Caco-2 (cell line): Measurements from ENCODE around the gene DPF3. TPM values are rescaled to one million over a fixed set of nuclear protein-coding genes. Genes with fewer than 3 reads are reported as not detected.

Source experiments
- BruUV-seq: library from RNA; stranded (reverse); fragments of 400-500 nt; replicated peaks from 2 replicates; lab custom pipeline; 2021; lab: Mats Ljungman, UMichigan
- CTCF ChIA-PET: fragments of 300-600 bp; sonication (Branson Sonifier 250); formaldehyde crosslinking; loops from one replicate; lab custom pipeline; 2022; ENCODE audit warnings: antibody characterized with exemption; lab: Charles Lee
- POLR2A ChIA-PET: fragments of 300-600 bp; sonication (Branson Sonifier 250); formaldehyde crosslinking; loops from one replicate; lab custom pipeline; 2022; ENCODE audit warnings: antibody characterized with exemption; lab: Charles Lee
- DNase-seq, 2 experiments: peaks; one replicate each; pipeline versions ENCODE4 v3.0.0 to v3.0.0-alpha.2; 2020 to 2022
- H3K27me3 ChIP-seq: replicated peaks from 2 replicates; pipeline ENCODE4 v1.6.0; 2011; ENCODE audit warnings: low read length; ENCODE audit not compliant: control insufficient read depth, insufficient read depth
- H3K36me3 ChIP-seq: 2 replicates; pipeline ENCODE4 v1.5.1; 2011; ENCODE audit warnings: low read length; ENCODE audit not compliant: control insufficient read depth, insufficient read depth
- H3K4me1 ChIP-seq: fragments of 250-450 bp; sonication (Bioruptor Pico); 2 replicates; pipeline ENCODE4 v1.5.1; 2020; ENCODE audit warnings: mild to moderate bottlenecking
- H3K4me3 ChIP-seq: 2 replicates; pipeline ENCODE4 v1.5.1; 2011; ENCODE audit warnings: low read depth, mild to moderate bottlenecking, control low read depth, low read length
- H3K9me3 ChIP-seq: fragments of 250-450 bp; sonication (Bioruptor Pico); 2 replicates; pipeline ENCODE4 v1.5.1; 2020; ENCODE audit warnings: mild to moderate bottlenecking, moderate library complexity
- H3K27ac Mint-ChIP-seq: one replicate; pipeline ENCODE4 v1.8.0; 2022; ENCODE audit warnings: mixed read lengths; ENCODE audit not compliant: unreplicated experiment
- H3K27me3 Mint-ChIP-seq: one replicate; pipeline ENCODE4 v1.8.0; 2022; ENCODE audit warnings: mixed read lengths; ENCODE audit not compliant: insufficient read depth, unreplicated experiment
- H3K36me3 Mint-ChIP-seq: one replicate; pipeline ENCODE4 v1.8.0; 2022; ENCODE audit warnings: mild to moderate bottlenecking, mixed read lengths; ENCODE audit not compliant: insufficient read depth, unreplicated experiment
- H3K4me1 Mint-ChIP-seq: one replicate; pipeline ENCODE4 v1.8.0; 2022; ENCODE audit warnings: low read depth, mixed read lengths; ENCODE audit not compliant: unreplicated experiment
- H3K4me3 Mint-ChIP-seq: one replicate; pipeline ENCODE4 v1.8.0; 2022; ENCODE audit warnings: mild to moderate bottlenecking, moderate library complexity, mixed read lengths; ENCODE audit not compliant: unreplicated experiment
- H3K9me3 Mint-ChIP-seq: one replicate; pipeline ENCODE4 v1.8.0; 2022; ENCODE audit warnings: mixed read lengths; ENCODE audit not compliant: unreplicated experiment
- intact Hi-C: fragments of 100-400 bp; cut with micrococcal nuclease; formaldehyde crosslinking; loops from one replicate; pipeline ENCODE4 v1.10.0; 2022; ENCODE audit not compliant: unreplicated experiment
- total RNA-seq: library from RNA; stranded (reverse); gene quantifications from 2 replicates; pipeline ENCODE4 v1.2.3, GENCODE V29; 2022
- TF ChIP-seq, protein P1 (sequence below), 2 experiments: fragments of 200-600 bp in 1 of 2; IDR thresholded peaks; 1 replicate in 1 of 2; 2 replicates in 1 of 2; pipeline versions ENCODE4 v1.5.1 to v1.8.0; 2011 to 2022; ENCODE audit warnings: antibody characterized with exemption in 1 of 2, control low read depth in 1 of 2, inconsistent platforms in 1 of 2, low read depth in 1 of 2, low read length in 1 of 2, mild to moderate bottlenecking in 1 of 2, moderate library complexity in 1 of 2; ENCODE audit not compliant: insufficient read depth in 1 of 2, severe bottlenecking in 1 of 2, unreplicated experiment in 1 of 2

Gene DPF3
- total RNA-seq, 1 experiment from 2014 or later: not detected

DNA sequence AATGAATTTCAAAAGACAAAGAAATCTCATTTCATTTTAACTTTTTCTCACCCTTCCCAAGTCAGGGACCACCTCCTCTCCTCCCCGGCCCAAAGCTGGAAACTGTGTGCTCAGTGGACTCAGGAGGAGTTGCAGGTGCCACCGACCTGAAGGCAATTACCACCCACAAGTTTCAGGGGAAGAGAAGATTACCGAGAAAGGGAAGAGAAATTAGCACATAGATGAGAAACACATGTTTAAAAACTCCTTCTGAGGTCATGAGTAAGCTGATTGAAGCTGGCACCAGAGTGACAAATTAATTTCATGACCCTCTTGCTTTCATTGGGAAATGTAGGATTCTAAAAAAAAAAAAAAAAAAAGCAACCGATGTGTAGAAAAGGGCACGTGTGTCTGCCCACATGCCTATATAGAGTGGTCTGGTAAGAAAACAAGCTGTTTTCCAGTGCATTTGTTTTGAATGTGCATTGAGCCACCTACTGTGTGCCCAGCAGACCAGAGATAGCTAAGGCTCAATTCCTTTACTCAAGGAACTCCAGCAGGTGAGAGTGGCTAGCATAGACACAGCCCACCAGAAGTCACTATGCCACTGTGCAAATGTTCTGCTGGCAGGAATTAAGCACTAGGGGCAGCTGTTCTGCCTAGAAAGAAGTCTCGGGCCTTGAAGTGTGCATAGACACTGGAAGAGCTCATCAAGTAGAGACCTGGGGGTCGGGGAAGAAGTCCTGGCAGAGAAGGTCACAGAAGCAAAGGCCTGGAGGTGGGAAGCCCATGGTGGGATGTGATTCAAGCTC is 30.5 kb downstream of the DPF3 start:
- Mint-ChIP-seq H3K4me3 (no peak overlapping the region), H3K4me1 (no peaks in the 10 kb centered on the region), H3K27me3 (peaks cover 29% of the 10 kb centered on the region), H3K36me3 (no peaks in the 10 kb centered on the region), H3K9me3 (no peaks in the 10 kb centered on the region), H3K27ac (no peak overlapping the region)
- no peaks in the 10 kb centered on the region for H3K9me3 ChIP-seq
- H3K36me3 ChIP-seq: no peaks in the 10 kb centered on the region
- CTCF ChIA-PET: interaction anchor here (0.8 kb wide), 1 partner anchor 42 kb away, joined by 7 read pairs; no protein-coding TSS in a partner anchor
- no peaks in the 10 kb centered on the region for H3K27me3 ChIP-seq
- intact Hi-C loops: no loop called here
- POLR2A ChIA-PET: no interaction called here
- TF ChIP-seq, protein P1, sequence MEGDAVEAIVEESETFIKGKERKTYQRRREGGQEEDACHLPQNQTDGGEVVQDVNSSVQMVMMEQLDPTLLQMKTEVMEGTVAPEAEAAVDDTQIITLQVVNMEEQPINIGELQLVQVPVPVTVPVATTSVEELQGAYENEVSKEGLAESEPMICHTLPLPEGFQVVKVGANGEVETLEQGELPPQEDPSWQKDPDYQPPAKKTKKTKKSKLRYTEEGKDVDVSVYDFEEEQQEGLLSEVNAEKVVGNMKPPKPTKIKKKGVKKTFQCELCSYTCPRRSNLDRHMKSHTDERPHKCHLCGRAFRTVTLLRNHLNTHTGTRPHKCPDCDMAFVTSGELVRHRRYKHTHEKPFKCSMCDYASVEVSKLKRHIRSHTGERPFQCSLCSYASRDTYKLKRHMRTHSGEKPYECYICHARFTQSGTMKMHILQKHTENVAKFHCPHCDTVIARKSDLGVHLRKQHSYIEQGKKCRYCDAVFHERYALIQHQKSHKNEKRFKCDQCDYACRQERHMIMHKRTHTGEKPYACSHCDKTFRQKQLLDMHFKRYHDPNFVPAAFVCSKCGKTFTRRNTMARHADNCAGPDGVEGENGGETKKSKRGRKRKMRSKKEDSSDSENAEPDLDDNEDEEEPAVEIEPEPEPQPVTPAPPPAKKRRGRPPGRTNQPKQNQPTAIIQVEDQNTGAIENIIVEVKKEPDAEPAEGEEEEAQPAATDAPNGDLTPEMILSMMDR (IDR thresholded peaks at IDR 0.05; ENCODE audit: insufficient read depth in 1 of 2, low read depth in 1 of 2, low read length in 1 of 2, severe bottlenecking in 1 of 2, unreplicated experiment in 1 of 2): no peak
- no peak overlapping the region for H3K4me3 ChIP-seq
- no peaks in the 10 kb centered on the region for H3K4me1 ChIP-seq
- BruUV-seq: no TSS peak
- no peak for DNase-seq

DNA sequence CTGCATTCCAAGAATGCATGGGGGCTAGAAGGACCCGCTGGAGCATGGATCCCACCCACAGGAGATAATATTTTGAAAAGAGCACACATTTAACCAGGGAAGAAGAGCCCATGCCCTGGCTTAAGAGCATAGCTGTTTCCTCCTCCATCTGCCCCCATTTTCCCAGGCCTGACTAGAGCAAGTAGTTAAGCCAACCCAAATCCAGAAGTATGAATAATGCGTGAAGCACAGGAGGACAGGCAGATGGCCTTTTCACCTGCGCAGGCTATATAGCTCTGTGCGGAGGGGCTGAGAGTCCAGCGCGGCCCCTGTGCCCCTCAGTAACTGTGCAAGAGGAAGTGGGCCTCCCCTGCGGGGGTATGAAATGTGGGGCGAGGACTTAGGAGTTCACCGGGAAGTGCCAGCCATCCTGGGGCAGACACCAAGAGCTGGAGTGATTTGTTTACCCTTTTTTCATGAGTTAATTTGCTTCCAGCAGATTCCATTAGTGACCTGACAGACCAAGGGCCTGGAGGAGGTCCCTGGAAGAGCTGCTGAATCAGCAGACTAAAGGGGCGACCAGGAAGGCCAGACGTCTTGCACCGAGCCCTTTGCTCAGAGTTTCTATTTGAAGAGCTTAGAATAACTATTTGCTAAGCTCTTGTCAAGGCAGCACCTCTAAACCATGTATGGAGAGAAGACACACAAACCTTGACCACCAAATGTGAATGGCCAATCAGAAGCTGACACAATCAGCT is 37.2 kb downstream of the DPF3 start:
- H3K27me3 ChIP-seq: no peaks in the 10 kb centered on the region

DNA sequence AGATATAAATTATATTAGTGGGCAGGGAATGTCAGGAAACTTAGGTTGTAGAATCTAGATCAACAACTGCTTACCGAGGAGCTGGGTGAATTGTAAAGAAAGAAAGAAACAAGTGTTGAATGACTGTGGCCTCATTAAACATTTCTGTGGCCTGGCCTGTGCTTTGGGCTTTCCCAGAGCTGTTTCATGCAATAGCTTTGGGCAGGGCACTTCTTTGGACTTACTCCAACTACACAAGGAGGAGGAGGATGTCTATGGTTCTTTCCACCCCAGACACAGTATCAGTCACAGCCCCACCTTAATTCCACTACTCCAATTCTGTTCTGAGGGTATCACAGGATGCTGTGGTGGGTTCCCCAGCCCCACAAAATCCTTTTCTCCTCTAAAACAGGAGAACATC is 38.0 kb downstream of the DPF3 start:
- TF ChIP-seq, protein P1 (IDR thresholded peaks at IDR 0.05; ENCODE audit: insufficient read depth in 1 of 2, low read depth in 1 of 2, low read length in 1 of 2, severe bottlenecking in 1 of 2, unreplicated experiment in 1 of 2): no peak
- Histone ChIP-seq H3K9me3 (no peaks in the 10 kb centered on the region), H3K27me3 (no peaks in the 10 kb centered on the region), H3K36me3 (no peaks in the 10 kb centered on the region), H3K4me3 (no peak overlapping the region), H3K4me1 (peaks cover 4% of the 10 kb centered on the region; the same call in 1 of the 2 replicates)
- H3K4me1 Mint-ChIP-seq: peaks cover under 1% of the 10 kb centered on the region
- POLR2A ChIA-PET: no interaction called here
- no peaks in the 10 kb centered on the region for H3K36me3 Mint-ChIP-seq
- H3K9me3 Mint-ChIP-seq: no peaks in the 10 kb centered on the region
- no peak overlapping the region for H3K4me3 Mint-ChIP-seq
- no peak overlapping the region for H3K27ac Mint-ChIP-seq
- CTCF ChIA-PET: no interaction called here
- no peak for DNase-seq
- BruUV-seq: no TSS peak
- intact Hi-C loops: no loop called here
- H3K27me3 Mint-ChIP-seq: peaks cover 4% of the 10 kb centered on the region

More for the DNA sequence above, 37.2 kb downstream of the DPF3 start:
- H3K9me3 ChIP-seq: no peaks in the 10 kb centered on the region
- no peaks in the 10 kb centered on the region for H3K9me3 Mint-ChIP-seq
- ChIA-PET POLR2A (no interaction called here), CTCF (no interaction called here)
- no peaks in the 10 kb centered on the region for H3K36me3 ChIP-seq
- H3K4me3 Mint-ChIP-seq: no peak overlapping the region
- no peak overlapping the region for H3K27ac Mint-ChIP-seq
- H3K4me1 ChIP-seq: peaks cover 4% of the 10 kb centered on the region; the same call in 1 of the 2 replicates
- intact Hi-C loops: no loop called here
- peak; percentile 40 to 64 for DNase-seq
- no TSS peak for BruUV-seq
- no peaks in the 10 kb centered on the region for H3K4me1 Mint-ChIP-seq
- H3K36me3 Mint-ChIP-seq: no peaks in the 10 kb centered on the region
- H3K4me3 ChIP-seq: no peak overlapping the region
- peaks cover 8% of the 10 kb centered on the region for H3K27me3 Mint-ChIP-seq
- TF ChIP-seq, protein P1 (IDR thresholded peaks at IDR 0.05; ENCODE audit: insufficient read depth in 1 of 2, low read depth in 1 of 2, low read length in 1 of 2, severe bottlenecking in 1 of 2, unreplicated experiment in 1 of 2): no peak
